K562 (cell line): ENCODE results near the gene OFD1. TPM values are rescaled to one million over a fixed set of nuclear protein-coding genes. Genes with fewer than 3 reads are reported as not detected.

Source experiments
- ATAC-seq: fragments of 200-7000 bp; cut with Tn5 transposase; 3 replicates; pipeline ENCODE4 v1.9.1; 2020; ENCODE audit warnings: moderate library complexity
- BruUV-seq: library from RNA; stranded (reverse); fragments of 400-500 nt; replicated peaks from 2 replicates; lab custom pipeline; 2021; lab: Mats Ljungman, UMichigan
- CTCF ChIA-PET: fragments of 300-600 bp; formaldehyde crosslinking; extraction: SDS; loops from one replicate; lab custom pipeline; 2021; ENCODE audit warnings: low intra/inter-chr PET ratio; lab: Yijun Ruan, JAX
- POLR2A ChIA-PET: fragments of 300-600, 350-650 bp; sonication (Branson Sonifier 250); formaldehyde crosslinking; extraction: SDS; loops from one replicate; lab custom pipeline; 2021; ENCODE audit warnings: antibody characterized with exemption, inconsistent platforms; lab: Yijun Ruan, JAX
- DNase-seq, 4 experiments: peaks; one replicate each; pipeline versions ENCODE4 v3.0.0 to v3.0.0-alpha.2; 2011 to 2018; ENCODE audit warnings: low spot score in 3 of 4, mixed read lengths in 3 of 4; ENCODE audit errors: extremely low read depth in 1 of 4
- FAIRE-seq: peaks from 2 replicates; lab custom pipeline; 2011; peaks lifted over from hg19 to GRCh38; lab: Jason Lieb, UNC
- H2AFZ ChIP-seq: 2 replicates; pipeline ENCODE4 v1.6.0; 2011; ENCODE audit warnings: low read depth, low read length, control low read depth, inconsistent platforms
- H3K27ac ChIP-seq: fragments of 200-600 bp; 3 replicates; pipeline ENCODE4 v1.8.0; 2011; ENCODE audit warnings: low read depth, mild to moderate bottlenecking, control low read depth, inconsistent platforms, low read length, moderate library complexity, mixed read lengths; ENCODE audit errors: extremely low read depth
- H3K27me3 ChIP-seq, 2 experiments: fragments of 300-600 bp in 1 of 2; 2 replicates in 1 of 2; 3 replicates in 1 of 2; pipeline versions ENCODE4 v1.6.0 to v1.8.0; 2011; ENCODE audit warnings: inconsistent platforms in 2 of 2, low read length in 2 of 2, mild to moderate bottlenecking in 1 of 2, mixed read lengths in 1 of 2, moderate library complexity in 1 of 2; ENCODE audit not compliant: control insufficient read depth in 2 of 2, insufficient read depth in 2 of 2
- H3K36me3 ChIP-seq: fragments of 300-600 bp; 3 replicates; pipeline ENCODE4 v1.8.0; 2011; ENCODE audit warnings: mild to moderate bottlenecking, low read length, inconsistent platforms; ENCODE audit not compliant: control insufficient read depth, insufficient read depth
- H3K4me1 ChIP-seq, 2 experiments: fragments of 200-600 bp in 1 of 2; replicated peaks in 1 of 2; 2 replicates in 1 of 2; 3 replicates in 1 of 2; pipeline versions ENCODE4 v1.5.1 to v1.8.0; 2011; ENCODE audit warnings: inconsistent platforms in 2 of 2, low read length in 2 of 2, mild to moderate bottlenecking in 1 of 2, mixed read lengths in 1 of 2, moderate library complexity in 1 of 2; ENCODE audit not compliant: control insufficient read depth in 2 of 2, insufficient read depth in 2 of 2
- H3K4me2 ChIP-seq: 2 replicates; pipeline ENCODE4 v1.6.1; 2011; ENCODE audit warnings: low read length, control low read depth, inconsistent platforms, mixed read lengths; ENCODE audit not compliant: insufficient read depth
- H3K4me3 ChIP-seq: fragments of 200-600 bp; sonication (generic), shearing (Covaris generic); 2 replicates; pipeline ENCODE4 v1.5.1; 2016; ENCODE audit warnings: control low read depth, inconsistent platforms
- H3K79me2 ChIP-seq: fragments of 200-600 bp; 3 replicates; pipeline ENCODE4 v1.8.0; 2011; ENCODE audit warnings: low read length, inconsistent platforms; ENCODE audit not compliant: control insufficient read depth, insufficient read depth
- H3K9ac ChIP-seq, 2 experiments: 2 replicates each; pipeline versions ENCODE4 v1.6.0 to v1.6.1; 2011; ENCODE audit warnings: low read depth in 2 of 2, low read length in 2 of 2, control low read depth in 1 of 2, inconsistent platforms in 1 of 2, mild to moderate bottlenecking in 1 of 2, mixed read lengths in 1 of 2; ENCODE audit not compliant: insufficient read depth in 1 of 2
- H3K9me1 ChIP-seq: one replicate; pipeline ENCODE4 v1.6.0; 2011; ENCODE audit warnings: inconsistent platforms, mild to moderate bottlenecking, low read length, moderate library complexity; ENCODE audit not compliant: control insufficient read depth, insufficient read depth
- H3K9me3 ChIP-seq: replicated peaks from 2 replicates; pipeline ENCODE4 v1.5.1; 2011; ENCODE audit warnings: low read depth, low read length, inconsistent platforms; ENCODE audit not compliant: control insufficient read depth, insufficient read depth
- H4K20me1 ChIP-seq: replicated peaks from 2 replicates; pipeline ENCODE4 v1.6.1; 2011; ENCODE audit warnings: low read length, inconsistent platforms, mixed read lengths; ENCODE audit not compliant: control insufficient read depth, insufficient read depth
- BCOR ChIP-seq: fragments of 450-650 bp; IDR thresholded peaks from 2 replicates; pipeline ENCODE4 v1.6.1; 2016
- BDP1 ChIP-seq: IDR thresholded peaks from 3 replicates; pipeline ENCODE4 v1.6.1; 2011; ENCODE audit not compliant: insufficient read length, insufficient read depth
- ELF2 ChIP-seq: fragments of 250-450 bp; sonication (Bioruptor Pico); IDR thresholded peaks from 2 replicates; pipeline ENCODE4 v1.5.0; 2021; ENCODE audit warnings: mild to moderate bottlenecking
- ELF4 ChIP-seq: fragments of 450-650 bp; formaldehyde crosslinking; IDR thresholded peaks from 2 replicates; pipeline ENCODE4 v1.4.0; 2022; ENCODE audit warnings: missing genetic modification characterization
- GABPB1 ChIP-seq: sonication (generic); formaldehyde crosslinking; IDR thresholded peaks from 2 replicates; pipeline ENCODE4 v1.8.0; 2022; ENCODE audit warnings: mild to moderate bottlenecking, missing genetic modification reagents
- KDM5B ChIP-seq: fragments of 200-600 bp; sonication (generic); IDR thresholded peaks from 2 replicates; pipeline ENCODE4 v1.6.1; 2012; ENCODE audit warnings: low read depth, mild to moderate bottlenecking, moderate library complexity, low read length, control low read depth, inconsistent platforms; ENCODE audit not compliant: insufficient replicate concordance
- MEF2A ChIP-seq: IDR thresholded peaks from 2 replicates; pipeline ENCODE4 v1.6.1; 2011; ENCODE audit warnings: low read depth, mild to moderate bottlenecking, low read length, moderate library complexity; ENCODE audit not compliant: control insufficient read depth
- NFATC3 ChIP-seq: fragments of 450-650 bp; IDR thresholded peaks from 2 replicates; pipeline ENCODE4 v1.6.1; 2017; ENCODE audit warnings: mild to moderate bottlenecking
- RFX7 ChIP-seq: fragments of 250-450 bp; sonication (Bioruptor Pico); IDR thresholded peaks from 2 replicates; pipeline ENCODE4 v1.5.1; 2021; ENCODE audit warnings: mild to moderate bottlenecking
- TAF9B ChIP-seq: fragments of 450-650 bp; IDR thresholded peaks from 2 replicates; pipeline ENCODE4 v1.6.1; 2018; ENCODE audit warnings: mild to moderate bottlenecking; ENCODE audit not compliant: partially characterized antibody
- USF1 ChIP-seq: sonication (generic); formaldehyde crosslinking; IDR thresholded peaks from 2 replicates; pipeline ENCODE4 v1.9.0; 2022; ENCODE audit warnings: mild to moderate bottlenecking, missing genetic modification reagents
- ZNF316 ChIP-seq: fragments of 450-650 bp; IDR thresholded peaks from 2 replicates; pipeline ENCODE4 v1.6.1; 2016
- WGBS: fragments of 100-300 bp; shearing (Covaris generic); methylation state at CpG from one replicate; pipeline ENCODE4 v1.1.6; 2016; ENCODE audit warnings: low coverage, mixed read lengths; ENCODE audit not compliant: insufficient coverage; ENCODE audit errors: missing lambda C conversion rate; 5-methylcytosine and 5-hydroxymethylcytosine counted together
- in situ Hi-C: fragments of 300-500 bp; cut with MboI; formaldehyde crosslinking; loops from 4 replicates; pipeline ENCODE4 v1.15.0; 2018; ENCODE audit warnings: inconsistent platforms, mixed read lengths
- intact Hi-C: fragments of 100-400 bp; cut with micrococcal nuclease; formaldehyde crosslinking; loops from 2 replicates; pipeline ENCODE4 v1.14.2; 2022
- polyA plus RNA-seq, 8 experiments: library from polyadenylated mRNA; depleted of rRNA in 4 of 8; stranded (reverse) in 5 of 8; unstranded in 3 of 8; fragments of >200 nt; fragmentation: Nextera tagmentation in 2 of 8; fragmentation: Illumina TruSeq in 1 of 8; extraction: Ambion mirVana in 2 of 8; extraction: Trizol in 1 of 8; gene quantifications; 2 replicates each; pipeline versions ENCODE4 v1.2.1 to v1.2.3, GENCODE V29; 2011 to 2014; ENCODE audit warnings: inconsistent platforms in 1 of 8, missing spikeins in 1 of 8
- total RNA-seq, 7 experiments: library from RNA; depleted of rRNA in 6 of 7; stranded (reverse); fragments of >200 nt in 6 of 7; fragmentation: Illumina TruSeq in 2 of 7; extraction: Trizol in 2 of 7; gene quantifications; 2 replicates each; pipeline versions ENCODE4 v1.2.1 to v1.2.3, GENCODE V29; 2011 to 2021; ENCODE audit warnings: low replicate concordance in 1 of 7
- TF ChIP-seq, protein P1 (sequence below): sonication (generic); formaldehyde crosslinking; IDR thresholded peaks from 2 replicates; pipeline ENCODE4 v1.8.1; 2022; ENCODE audit warnings: missing genetic modification reagents
- TF ChIP-seq, protein P2 (sequence below): sonication (generic); formaldehyde crosslinking; IDR thresholded peaks from 2 replicates; pipeline ENCODE4 v1.8.0; 2022; ENCODE audit warnings: mild to moderate bottlenecking, missing genetic modification reagents

The OFD1 gene
- total and polyA plus RNA-seq, 9 of the 15 experiments (the other 6 are each of a cell fraction or from before 2014, with no cell fraction given), result 22.0 to 49.1 (median 30.2) TPM

DNA sequence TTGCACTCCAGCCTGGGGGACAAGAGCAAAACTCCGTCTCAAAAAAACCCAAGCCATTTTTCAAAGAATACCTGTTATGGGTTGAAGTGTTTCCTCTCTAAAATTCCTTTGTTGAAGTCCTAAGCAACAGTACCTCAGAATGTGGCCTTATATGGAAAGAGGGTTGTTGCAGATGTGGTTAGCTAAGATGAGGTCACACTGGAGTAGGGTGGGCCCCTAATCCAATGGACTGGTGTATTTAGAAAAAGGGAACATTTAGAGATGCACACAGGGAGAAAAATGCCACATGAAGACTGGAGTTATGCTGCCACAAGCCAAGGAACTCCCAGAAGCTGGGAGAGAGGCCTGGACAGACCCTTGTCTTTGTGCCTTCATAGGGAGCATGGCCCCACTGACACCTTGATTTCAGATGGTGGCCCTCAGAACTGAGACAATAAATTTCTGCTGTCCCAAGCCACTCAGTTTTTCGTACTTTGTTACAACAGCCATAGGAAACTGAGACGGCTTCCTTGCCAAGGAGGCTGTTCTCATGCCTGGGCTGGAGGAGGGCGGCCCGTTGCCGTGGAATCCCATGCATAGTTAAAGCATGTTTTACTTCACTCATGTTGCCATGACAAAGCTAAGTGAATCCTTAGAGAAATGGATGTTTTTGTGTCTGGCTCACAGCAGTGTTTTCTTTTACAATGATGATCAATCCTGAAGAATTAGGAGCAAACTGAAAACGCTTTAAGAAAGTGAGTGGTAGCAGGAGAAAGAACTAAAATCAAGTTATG is 16.7 kb upstream of the OFD1 start (continued):
- TF ChIP-seq MEF2A (no peak), GABPB1 (CRISPR knock-in tag) (no peak)

- DNase-seq, result no peak
- WGBS, result 100% methylated on average over 3 of the region's 3 CpGs
- ATAC-seq, result no peak
- intact Hi-C loops (no loop called here), in situ Hi-C loops (no loop called here)
- 0 out of 2 replicates have a peak, but pooled peaks cover 4% of the 10 kb centered on the region for H4K20me1 ChIP-seq
- FAIRE-seq, result no peak
- POLR2A ChIA-PET, result interaction anchor here (1.0 to 1.4 kb wide), 2 partner anchors 9 to 15 kb away, joined by 3 to 5 read pairs; partner anchors contain the start of genes OFD1 and TRAPPC2
- H3K36me3 ChIP-seq, result peaks cover 79% of the 10 kb centered on the region
- no peak overlapping the region for H3K4me3 ChIP-seq
- H3K4me1 ChIP-seq, result peaks cover 0 to 8% of the 10 kb centered on the region in 2 experiments; a peak in 2 of 5 replicates
- no peaks in the 10 kb centered on the region for H3K9me3 ChIP-seq
- no peaks in the 10 kb centered on the region for H3K27me3 ChIP-seq
- no peaks in the 10 kb centered on the region for H3K9me1 ChIP-seq
- H3K79me2 ChIP-seq, result peaks cover 30% of the 10 kb centered on the region
- CTCF ChIA-PET, result no interaction called here
- H3K9ac ChIP-seq, result no peak overlapping the region
- no peak overlapping the region for H3K27ac ChIP-seq
- H2AFZ ChIP-seq, result no peak overlapping the region
- H3K4me2 ChIP-seq, result no peak overlapping the region
- BruUV-seq, result no TSS peak
- TF ChIP-seq TAF9B (no peak), KDM5B (no peak), ELF4 (no peak), ELF2 (CRISPR knock-in tag) (no peak), NFATC3 (no peak), RFX7 (no peak), BDP1 (no peak), ZNF316 (no peak), BCOR (no peak), USF1 (CRISPR knock-in tag) (no peak)
- TF ChIP-seq, protein P1, sequence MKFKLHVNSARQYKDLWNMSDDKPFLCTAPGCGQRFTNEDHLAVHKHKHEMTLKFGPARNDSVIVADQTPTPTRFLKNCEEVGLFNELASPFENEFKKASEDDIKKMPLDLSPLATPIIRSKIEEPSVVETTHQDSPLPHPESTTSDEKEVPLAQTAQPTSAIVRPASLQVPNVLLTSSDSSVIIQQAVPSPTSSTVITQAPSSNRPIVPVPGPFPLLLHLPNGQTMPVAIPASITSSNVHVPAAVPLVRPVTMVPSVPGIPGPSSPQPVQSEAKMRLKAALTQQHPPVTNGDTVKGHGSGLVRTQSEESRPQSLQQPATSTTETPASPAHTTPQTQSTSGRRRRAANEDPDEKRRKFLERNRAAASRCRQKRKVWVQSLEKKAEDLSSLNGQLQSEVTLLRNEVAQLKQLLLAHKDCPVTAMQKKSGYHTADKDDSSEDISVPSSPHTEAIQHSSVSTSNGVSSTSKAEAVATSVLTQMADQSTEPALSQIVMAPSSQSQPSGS (CRISPR knock-in tag), result no peak
- TF ChIP-seq, protein P2, sequence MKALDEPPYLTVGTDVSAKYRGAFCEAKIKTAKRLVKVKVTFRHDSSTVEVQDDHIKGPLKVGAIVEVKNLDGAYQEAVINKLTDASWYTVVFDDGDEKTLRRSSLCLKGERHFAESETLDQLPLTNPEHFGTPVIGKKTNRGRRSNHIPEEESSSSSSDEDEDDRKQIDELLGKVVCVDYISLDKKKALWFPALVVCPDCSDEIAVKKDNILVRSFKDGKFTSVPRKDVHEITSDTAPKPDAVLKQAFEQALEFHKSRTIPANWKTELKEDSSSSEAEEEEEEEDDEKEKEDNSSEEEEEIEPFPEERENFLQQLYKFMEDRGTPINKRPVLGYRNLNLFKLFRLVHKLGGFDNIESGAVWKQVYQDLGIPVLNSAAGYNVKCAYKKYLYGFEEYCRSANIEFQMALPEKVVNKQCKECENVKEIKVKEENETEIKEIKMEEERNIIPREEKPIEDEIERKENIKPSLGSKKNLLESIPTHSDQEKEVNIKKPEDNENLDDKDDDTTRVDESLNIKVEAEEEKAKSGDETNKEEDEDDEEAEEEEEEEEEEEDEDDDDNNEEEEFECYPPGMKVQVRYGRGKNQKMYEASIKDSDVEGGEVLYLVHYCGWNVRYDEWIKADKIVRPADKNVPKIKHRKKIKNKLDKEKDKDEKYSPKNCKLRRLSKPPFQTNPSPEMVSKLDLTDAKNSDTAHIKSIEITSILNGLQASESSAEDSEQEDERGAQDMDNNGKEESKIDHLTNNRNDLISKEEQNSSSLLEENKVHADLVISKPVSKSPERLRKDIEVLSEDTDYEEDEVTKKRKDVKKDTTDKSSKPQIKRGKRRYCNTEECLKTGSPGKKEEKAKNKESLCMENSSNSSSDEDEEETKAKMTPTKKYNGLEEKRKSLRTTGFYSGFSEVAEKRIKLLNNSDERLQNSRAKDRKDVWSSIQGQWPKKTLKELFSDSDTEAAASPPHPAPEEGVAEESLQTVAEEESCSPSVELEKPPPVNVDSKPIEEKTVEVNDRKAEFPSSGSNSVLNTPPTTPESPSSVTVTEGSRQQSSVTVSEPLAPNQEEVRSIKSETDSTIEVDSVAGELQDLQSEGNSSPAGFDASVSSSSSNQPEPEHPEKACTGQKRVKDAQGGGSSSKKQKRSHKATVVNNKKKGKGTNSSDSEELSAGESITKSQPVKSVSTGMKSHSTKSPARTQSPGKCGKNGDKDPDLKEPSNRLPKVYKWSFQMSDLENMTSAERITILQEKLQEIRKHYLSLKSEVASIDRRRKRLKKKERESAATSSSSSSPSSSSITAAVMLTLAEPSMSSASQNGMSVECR (CRISPR knock-in tag), result no peak
These were observed 15.2 kb upstream of the OFD1 start for GRCh38 chrX:13719192-13719856.
